C4-2B (cell line): ENCODE measurements around the gene LNP1.

ENCODE experiments used
- CTCF ChIP-seq: fragments of 450-650 bp; conservative IDR thresholded peaks from 2 replicates; pipeline ENCODE4 v1.5.1; 2017; ENCODE audit warnings: mild to moderate bottlenecking
- ZFX ChIP-seq: fragments of 450-650 bp; IDR thresholded peaks from 2 replicates; pipeline ENCODE4 v1.6.1; 2017

- TF ChIP-seq CTCF (no peak), ZFX (no peak)
Observed at GRCh38 chr3:100483529-100483928, 82.2 kb downstream of the LNP1 start.
